ENCODE results near the gene RPP25.

Gene RPP25

GRCh38 chr15:74959586-74959939 lies 3.0 kb upstream of the RPP25 start (continued):
- TF ChIP-seq TCF4 (CRISPR knock-in tag; IDR thresholded peaks at IDR 0.05; ENCODE audit: borderline replicate concordance) (no peak), ZNF8 (CRISPR knock-in tag; IDR thresholded peaks at IDR 0.05) (no peak), ARNTL (CRISPR knock-in tag; IDR thresholded peaks at IDR 0.05; ENCODE audit: borderline replicate concordance, low read depth) (no peak)

GRCh38 chr15:74958908-74959585 lies 2.5 kb upstream of the RPP25 start:
- TF ChIP-seq GLIS3 (CRISPR knock-in tag; IDR thresholded peaks at IDR 0.05) (no peak), ZFP30 (CRISPR knock-in tag; IDR thresholded peaks at IDR 0.05) (no peak), ZNF70 (CRISPR knock-in tag; IDR thresholded peaks at IDR 0.05) (no peak), CSRNP3 (CRISPR knock-in tag; IDR thresholded peaks at IDR 0.05) (no peak), ZFP3 (CRISPR knock-in tag; IDR thresholded peaks at IDR 0.05) (no peak), ZC3H10 (CRISPR knock-in tag; IDR thresholded peaks at IDR 0.05) (no peak)
- ATAC-seq = no peak

GRCh38 chr15:74958320-74958907 lies 1.8 kb upstream of the RPP25 start:
- ATAC-seq = no peak
- TF ChIP-seq POU6F1 (CRISPR knock-in tag; IDR thresholded peaks at IDR 0.05; ENCODE audit: borderline replicate concordance, low read depth) = no peak
- no peak for TF ChIP-seq CREB5 (CRISPR knock-in tag; IDR thresholded peaks at IDR 0.05; ENCODE audit: low read depth)
- no peak for TF ChIP-seq ESRRG (CRISPR knock-in tag; IDR thresholded peaks at IDR 0.05)
- TF ChIP-seq SNAI2 (CRISPR knock-in tag; IDR thresholded peaks at IDR 0.05) = no peak
- TF ChIP-seq GLIS3 (CRISPR knock-in tag; IDR thresholded peaks at IDR 0.05) = no peak
- TF ChIP-seq CSRNP3 (CRISPR knock-in tag; IDR thresholded peaks at IDR 0.05) = no peak

- no peak for ATAC-seq
- no peak for TF ChIP-seq PPARA (CRISPR knock-in tag; IDR thresholded peaks at IDR 0.05; ENCODE audit: borderline replicate concordance)
- no peak for TF ChIP-seq GLIS3 (CRISPR knock-in tag; IDR thresholded peaks at IDR 0.05)
- no peak for TF ChIP-seq PATZ1 (CRISPR knock-in tag; IDR thresholded peaks at IDR 0.05; ENCODE audit: borderline replicate concordance)
- TF ChIP-seq ZC3H10 (CRISPR knock-in tag; IDR thresholded peaks at IDR 0.05) = no peak
- TF ChIP-seq CSDC2 (CRISPR knock-in tag; IDR thresholded peaks at IDR 0.05) = no peak
- no peak for TF ChIP-seq ESRRG (CRISPR knock-in tag; IDR thresholded peaks at IDR 0.05)
- no peak for TF ChIP-seq POU6F1 (CRISPR knock-in tag; IDR thresholded peaks at IDR 0.05; ENCODE audit: borderline replicate concordance, low read depth)
- TF ChIP-seq OSR1 (CRISPR knock-in tag; IDR thresholded peaks at IDR 0.05) = no peak
- no peak for TF ChIP-seq CSRNP3 (CRISPR knock-in tag; IDR thresholded peaks at IDR 0.05)
- no peak for TF ChIP-seq ZNF70 (CRISPR knock-in tag; IDR thresholded peaks at IDR 0.05)
- TF ChIP-seq ZFP30 (CRISPR knock-in tag; IDR thresholded peaks at IDR 0.05) = no peak
- TF ChIP-seq RARB (CRISPR knock-in tag; IDR thresholded peaks at IDR 0.05) = no peak
- no peak for TF ChIP-seq CREB5 (CRISPR knock-in tag; IDR thresholded peaks at IDR 0.05; ENCODE audit: low read depth)
- no peak for TF ChIP-seq ZFP3 (CRISPR knock-in tag; IDR thresholded peaks at IDR 0.05)
Measured at GRCh38 chr15:74957476-74958035, 984 bp upstream of the RPP25 start.

Data from SK-N-SH treated with all-trans-retinoic acid at 6 μM for 48 hours (cell line).